ENCODE results near the gene RGL2.
A peak's percentile ranks its signal among the peaks of the same experiment; 100 is the strongest.

Gene RGL2

GRCh38 chr6:33280539-33280938 lies 18.2 kb downstream of the RGL2 start:
- no peak overlapping the region for H3K27ac ChIP-seq (ENCODE audit: low read length)
- no peak for ATAC-seq (ENCODE audit: insufficient read depth, low read depth)

GRCh38 chr6:33279971-33280511 lies 18.7 kb downstream of the RGL2 start:
- DNase-seq (peak; percentile 38), ATAC-seq (ENCODE audit: insufficient read depth, low read depth) (peak; percentile 9; the same call in 1 of the 3 replicates)
- Histone ChIP-seq H2AFZ (ENCODE audit: low read depth, low read length) (no peak overlapping the region), H3K4me2 (ENCODE audit: insufficient read depth, low read length) (no peak overlapping the region), H3K79me2 (ENCODE audit: insufficient read depth, low read length) (peaks cover 15% of the 10 kb centered on the region), H3K27me3 (ENCODE audit: insufficient read depth, low read length, poor library complexity) (no peaks in the 10 kb centered on the region), H3K36me3 (ENCODE audit: insufficient read depth, low read length) (peaks cover 84% of the 10 kb centered on the region), H3K4me3 (ENCODE audit: low read depth in 1 of 2, low read length in 2 of 2) (no peak overlapping the region), H3K27ac (ENCODE audit: low read length) (no peak overlapping the region), H3K4me1 (ENCODE audit: insufficient read depth, low read length) (peaks cover 32% of the 10 kb centered on the region), H3K9me3 (ENCODE audit: insufficient read depth, low read length, severe bottlenecking) (no peaks in the 10 kb centered on the region), H3K9ac (ENCODE audit: low read depth, low read length) (no peak overlapping the region), H4K20me1 (ENCODE audit: insufficient read depth, low read length) (peaks cover 23% of the 10 kb centered on the region)
- TF ChIP-seq EZH2 (IDR thresholded peaks at IDR 0.05; ENCODE audit: borderline replicate concordance, low read depth, low read length, severe bottlenecking) (no peak), CTCF (IDR thresholded peaks at IDR 0.05; ENCODE audit: borderline replicate concordance, extremely low read depth, low read length, poor library complexity, severe bottlenecking) (peak; percentile 62)

More at GRCh38 chr6:33280539-33280938, 18.2 kb downstream of the RGL2 start:
- no peak for DNase-seq
- no peak overlapping the region for H2AFZ ChIP-seq (ENCODE audit: low read depth, low read length)
- no peaks in the 10 kb centered on the region for H3K9me3 ChIP-seq (ENCODE audit: insufficient read depth, low read length, severe bottlenecking)
- peaks cover 27% of the 10 kb centered on the region for H3K4me1 ChIP-seq (ENCODE audit: insufficient read depth, low read length)
- TF ChIP-seq EZH2 (IDR thresholded peaks at IDR 0.05; ENCODE audit: borderline replicate concordance, low read depth, low read length, severe bottlenecking) (no peak), CTCF (IDR thresholded peaks at IDR 0.05; ENCODE audit: borderline replicate concordance, extremely low read depth, low read length, poor library complexity, severe bottlenecking) (no peak)
- H3K9ac ChIP-seq (ENCODE audit: low read depth, low read length), result no peak overlapping the region
- H3K36me3 ChIP-seq (ENCODE audit: insufficient read depth, low read length), result peaks cover 79% of the 10 kb centered on the region
- H3K4me3 ChIP-seq (ENCODE audit: low read depth in 1 of 2, low read length in 2 of 2), result no peak overlapping the region
- H3K79me2 ChIP-seq (ENCODE audit: insufficient read depth, low read length), result peaks cover 10% of the 10 kb centered on the region
- no peaks in the 10 kb centered on the region for H3K27me3 ChIP-seq (ENCODE audit: insufficient read depth, low read length, poor library complexity)
- peaks cover 21% of the 10 kb centered on the region for H4K20me1 ChIP-seq (ENCODE audit: insufficient read depth, low read length)
- H3K4me2 ChIP-seq (ENCODE audit: insufficient read depth, low read length), result no peak overlapping the region

GRCh38 chr6:33279257-33279695 lies 19.5 kb downstream of the RGL2 start:
- Histone ChIP-seq H3K27ac (ENCODE audit: low read length) (no peak overlapping the region), H3K9ac (ENCODE audit: low read depth, low read length) (no peak overlapping the region), H3K27me3 (ENCODE audit: insufficient read depth, low read length, poor library complexity) (no peaks in the 10 kb centered on the region), H3K4me2 (ENCODE audit: insufficient read depth, low read length) (peak overlapping the region; percentile 16; the same call in 1 of the 2 replicates), H2AFZ (ENCODE audit: low read depth, low read length) (no peak overlapping the region), H3K79me2 (ENCODE audit: insufficient read depth, low read length) (peaks cover 22% of the 10 kb centered on the region), H3K4me3 (ENCODE audit: low read depth in 1 of 2, low read length in 2 of 2) (no peak overlapping the region), H3K4me1 (ENCODE audit: insufficient read depth, low read length) (peaks cover 39% of the 10 kb centered on the region), H3K9me3 (ENCODE audit: insufficient read depth, low read length, severe bottlenecking) (no peaks in the 10 kb centered on the region), H4K20me1 (ENCODE audit: insufficient read depth, low read length) (peaks cover 31% of the 10 kb centered on the region), H3K36me3 (ENCODE audit: insufficient read depth, low read length) (peaks cover 84% of the 10 kb centered on the region)
- TF ChIP-seq EZH2 (IDR thresholded peaks at IDR 0.05; ENCODE audit: borderline replicate concordance, low read depth, low read length, severe bottlenecking) (no peak), CTCF (IDR thresholded peaks at IDR 0.05; ENCODE audit: borderline replicate concordance, extremely low read depth, low read length, poor library complexity, severe bottlenecking) (no peak)
- no peak for ATAC-seq (ENCODE audit: insufficient read depth, low read depth)
- DNase-seq, result no peak

Data from DND-41 (cell line).